GM12872 (cell line): ENCODE measurements around the gene MYL10.

Experiments
- CTCF ChIP-seq: IDR thresholded peaks from 3 replicates; pipeline ENCODE4 v1.5.1; 2011; ENCODE audit warnings: low read depth, mild to moderate bottlenecking, low read length, moderate library complexity; ENCODE audit not compliant: insufficient read depth

MYL10 gene

DNA sequence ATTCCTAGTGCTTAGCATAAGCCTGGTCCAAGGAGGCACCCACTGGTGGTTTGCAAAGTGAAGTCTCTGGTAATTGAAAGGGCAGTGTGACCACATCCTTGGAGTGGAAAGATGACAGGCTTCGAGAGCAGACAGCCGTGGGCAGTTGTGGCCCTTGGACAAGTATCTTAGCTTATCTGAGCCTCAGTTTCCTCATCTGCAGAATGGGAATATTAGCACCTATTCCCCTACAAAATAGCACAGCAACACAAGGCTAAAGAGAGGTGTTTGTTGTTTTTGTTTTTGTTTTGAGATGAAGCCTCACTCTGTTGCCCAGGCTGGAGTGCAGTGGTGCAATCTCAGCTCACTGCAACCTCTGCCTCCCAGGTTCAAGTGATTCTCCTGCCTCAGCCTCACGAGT is 29.3 kb downstream of the MYL10 start:
- no peak for TF ChIP-seq CTCF

- TF ChIP-seq CTCF = no peak
Observed at GRCh38 chr7:101598986-101599771, 29.9 kb downstream of the MYL10 start.

DNA sequence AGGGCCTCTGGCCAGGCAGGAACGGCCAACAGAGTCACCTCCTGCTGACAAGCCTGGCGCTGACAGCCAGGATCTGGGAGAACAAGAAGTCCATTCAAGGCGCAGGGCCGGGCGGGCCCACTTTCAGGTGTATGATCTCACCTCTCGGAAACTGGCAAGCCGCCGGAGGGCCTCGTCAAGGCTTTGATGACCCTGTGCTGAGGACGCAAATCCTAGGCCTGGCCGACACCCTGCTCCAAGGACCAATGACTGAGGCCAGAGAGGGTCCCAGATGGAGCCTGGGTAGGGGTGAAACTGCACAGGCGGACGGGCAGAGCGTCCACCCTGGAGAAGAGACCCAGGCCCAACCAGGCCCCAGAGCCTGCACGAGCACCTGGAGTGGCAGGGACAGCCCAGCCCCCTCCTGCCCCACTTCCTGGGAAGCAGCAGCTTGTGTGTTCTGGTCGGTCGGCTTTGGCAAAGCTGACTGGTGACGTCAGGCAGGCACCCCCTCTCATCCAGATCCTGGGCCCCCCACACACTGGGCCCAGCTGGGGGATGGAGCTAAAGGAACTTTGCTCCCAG is 30.6 kb downstream of the MYL10 start:
- TF ChIP-seq CTCF = no peak

GRCh38 chr7:101597941-101598340 is 31.2 kb downstream of the MYL10 start:
- TF ChIP-seq CTCF = no peak

GRCh38 chr7:101596898-101597297 is 32.2 kb downstream of the MYL10 start:
- TF ChIP-seq CTCF = no peak

- TF ChIP-seq CTCF = no peak
Observed at GRCh38 chr7:101595766-101596537, 33.1 kb downstream of the MYL10 start.

- TF ChIP-seq CTCF = no peak
Observed at GRCh38 chr7:101595246-101595645, 33.9 kb downstream of the MYL10 start.
